Middle frontal gyrus (tissue), 1 donor: ENCODE measurements around the gene DRGX.

Source experiments
- DNase-seq: peaks from one replicate; pipeline ENCODE4 v3.0.0-alpha.2; 2015; ENCODE audit warnings: low spot score; ENCODE audit errors: extremely low spot score

The DRGX gene

GRCh38 chr10:49321021-49321420 is 74.9 kb downstream of the DRGX start:
- no peak for DNase-seq

GRCh38 chr10:49320191-49320590 is 75.7 kb downstream of the DRGX start:
- no peak for DNase-seq

GRCh38 chr10:49319206-49319605 is 76.7 kb downstream of the DRGX start:
- DNase-seq = no peak

- DNase-seq = no peak
Observed at GRCh38 chr10:49318755-49319154, 77.1 kb downstream of the DRGX start.

DNA sequence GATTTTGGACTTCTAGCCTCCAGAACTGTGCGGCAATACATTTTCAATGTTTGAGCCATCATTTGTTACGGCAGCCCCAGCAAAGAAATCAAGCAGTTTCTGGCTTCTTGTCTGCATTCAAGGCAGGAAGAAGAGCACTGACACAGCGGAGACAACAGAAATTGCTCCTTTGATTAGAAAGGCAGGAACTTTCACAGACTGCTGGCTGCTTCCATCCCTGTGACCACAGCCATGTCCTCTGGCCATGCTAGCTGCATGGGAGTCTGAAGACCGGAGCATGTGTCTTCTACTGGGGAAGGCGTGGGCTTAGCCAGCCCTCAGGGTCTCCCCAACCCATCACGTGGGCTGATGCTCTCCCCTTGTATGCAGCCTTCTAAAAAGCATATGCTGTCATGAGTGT is 77.9 kb downstream of the DRGX start:
- DNase-seq = no peak

DNA sequence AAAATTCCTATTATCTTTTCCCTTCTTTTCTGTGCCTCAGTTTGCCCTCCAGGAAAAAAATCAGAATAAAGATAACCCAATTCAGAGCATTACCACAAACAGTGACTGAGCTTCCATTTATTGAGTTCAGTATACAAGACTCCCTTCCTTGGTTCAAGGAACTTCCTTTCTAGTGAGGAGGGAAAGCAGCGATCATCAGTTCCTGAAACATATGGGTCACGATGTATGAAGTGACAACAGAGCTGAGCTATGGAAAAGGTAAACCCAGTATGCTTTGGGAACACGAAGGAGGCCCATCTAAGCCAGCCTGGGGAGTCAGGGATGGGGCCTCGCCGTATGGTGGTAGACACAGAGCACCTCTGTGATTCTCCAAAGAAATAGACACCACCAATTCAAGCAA is 81.1 kb downstream of the DRGX start:
- no peak for DNase-seq
